Measurements from ENCODE around the gene SPRED2.

SPRED2 gene

DNA sequence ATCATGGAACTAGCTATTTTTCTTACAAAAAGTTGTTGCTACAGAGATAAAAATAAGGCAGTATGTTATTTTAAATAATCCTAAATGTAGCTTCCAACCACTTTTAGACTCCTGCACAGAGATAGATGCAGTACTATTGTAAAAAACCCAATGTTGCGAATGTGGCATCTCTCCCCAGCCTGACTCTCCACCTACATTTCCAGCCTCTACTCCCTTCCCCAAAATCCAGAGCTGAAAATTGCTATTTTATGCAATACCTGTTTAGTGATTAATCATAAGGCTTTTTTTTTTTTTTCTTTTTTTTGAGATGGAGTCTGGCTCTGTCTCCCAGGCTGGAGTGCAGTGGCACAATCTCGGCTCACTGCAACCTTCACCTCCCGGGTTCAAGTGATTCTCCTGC lies 39.4 kb downstream of the SPRED2 start:
- H3K4me2 ChIP-seq (ENCODE audit: low read length), result peak overlapping the region; percentile 89
- H3K36me3 ChIP-seq (replicated peaks; ENCODE audit: low read depth, low read length), result no peaks in the 10 kb centered on the region
- peaks cover 6% of the 10 kb centered on the region; the same call in 1 of the 2 replicates for H4K20me1 ChIP-seq (ENCODE audit: insufficient read depth, low read length)
- H3K27ac ChIP-seq (ENCODE audit: low read length), result peak overlapping the region; percentile 15
- peak overlapping the region; percentile 6; the same call in 1 of the 2 replicates for H3K9ac ChIP-seq (ENCODE audit: low read length)
- no peak overlapping the region for H2AFZ ChIP-seq (ENCODE audit: low read depth, low read length)
- TF ChIP-seq EZH2phosphoT487 (IDR thresholded peaks at IDR 0.05; ENCODE audit: low read depth), result no peak
- TF ChIP-seq, protein P1, sequence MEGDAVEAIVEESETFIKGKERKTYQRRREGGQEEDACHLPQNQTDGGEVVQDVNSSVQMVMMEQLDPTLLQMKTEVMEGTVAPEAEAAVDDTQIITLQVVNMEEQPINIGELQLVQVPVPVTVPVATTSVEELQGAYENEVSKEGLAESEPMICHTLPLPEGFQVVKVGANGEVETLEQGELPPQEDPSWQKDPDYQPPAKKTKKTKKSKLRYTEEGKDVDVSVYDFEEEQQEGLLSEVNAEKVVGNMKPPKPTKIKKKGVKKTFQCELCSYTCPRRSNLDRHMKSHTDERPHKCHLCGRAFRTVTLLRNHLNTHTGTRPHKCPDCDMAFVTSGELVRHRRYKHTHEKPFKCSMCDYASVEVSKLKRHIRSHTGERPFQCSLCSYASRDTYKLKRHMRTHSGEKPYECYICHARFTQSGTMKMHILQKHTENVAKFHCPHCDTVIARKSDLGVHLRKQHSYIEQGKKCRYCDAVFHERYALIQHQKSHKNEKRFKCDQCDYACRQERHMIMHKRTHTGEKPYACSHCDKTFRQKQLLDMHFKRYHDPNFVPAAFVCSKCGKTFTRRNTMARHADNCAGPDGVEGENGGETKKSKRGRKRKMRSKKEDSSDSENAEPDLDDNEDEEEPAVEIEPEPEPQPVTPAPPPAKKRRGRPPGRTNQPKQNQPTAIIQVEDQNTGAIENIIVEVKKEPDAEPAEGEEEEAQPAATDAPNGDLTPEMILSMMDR (IDR thresholded peaks at IDR 0.05; ENCODE audit: low read depth, low read length), result no peak
- no peak overlapping the region for H3K4me3 ChIP-seq (ENCODE audit: low read length)
- peaks cover 97% of the 10 kb centered on the region for H3K4me1 ChIP-seq (ENCODE audit: low read length)
- H3K9me3 ChIP-seq (ENCODE audit: insufficient read depth, low read length), result no peaks in the 10 kb centered on the region
- peaks cover 94% of the 10 kb centered on the region for H3K79me2 ChIP-seq (ENCODE audit: low read length)
- H3K27me3 ChIP-seq (ENCODE audit: low read depth, low read length), result no peaks in the 10 kb centered on the region

DNA sequence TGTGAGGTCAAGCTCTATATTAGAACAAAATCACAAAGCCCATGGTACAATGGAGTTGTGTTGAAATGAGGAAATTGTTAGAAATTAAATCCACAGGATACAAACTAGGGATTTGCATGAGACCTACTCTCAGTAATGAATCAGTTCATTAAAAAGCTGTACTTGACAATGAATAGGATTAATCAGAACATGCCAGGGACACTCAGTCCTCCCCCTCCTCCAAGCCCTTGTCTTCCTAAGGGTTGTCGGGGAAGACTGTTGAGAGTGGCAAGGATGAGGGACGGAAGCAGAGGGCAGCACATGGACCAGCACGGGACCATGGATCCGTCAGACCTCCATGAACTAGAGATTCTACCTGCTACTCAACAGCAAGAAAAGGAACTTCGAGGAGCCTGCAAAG lies 39.8 kb downstream of the SPRED2 start:
- Histone ChIP-seq H2AFZ (ENCODE audit: low read depth, low read length) (no peak overlapping the region), H3K4me1 (ENCODE audit: low read length) (peaks cover 97% of the 10 kb centered on the region), H3K9me3 (ENCODE audit: insufficient read depth, low read length) (no peaks in the 10 kb centered on the region), H3K27me3 (ENCODE audit: low read depth, low read length) (no peaks in the 10 kb centered on the region), H3K9ac (ENCODE audit: low read length) (peak overlapping the region; percentile 6; the same call in 1 of the 2 replicates), H3K36me3 (replicated peaks; ENCODE audit: low read depth, low read length) (no peaks in the 10 kb centered on the region), H4K20me1 (ENCODE audit: insufficient read depth, low read length) (peaks cover 6% of the 10 kb centered on the region; the same call in 1 of the 2 replicates), H3K4me3 (ENCODE audit: low read length) (no peak overlapping the region), H3K27ac (ENCODE audit: low read length) (peak overlapping the region; percentile 15), H3K79me2 (ENCODE audit: low read length) (peaks cover 89% of the 10 kb centered on the region), H3K4me2 (ENCODE audit: low read length) (peak overlapping the region; percentile 89)
- TF ChIP-seq EZH2phosphoT487 (IDR thresholded peaks at IDR 0.05; ENCODE audit: low read depth), result no peak
- TF ChIP-seq, protein P1 (IDR thresholded peaks at IDR 0.05; ENCODE audit: low read depth, low read length), result no peak

DNA sequence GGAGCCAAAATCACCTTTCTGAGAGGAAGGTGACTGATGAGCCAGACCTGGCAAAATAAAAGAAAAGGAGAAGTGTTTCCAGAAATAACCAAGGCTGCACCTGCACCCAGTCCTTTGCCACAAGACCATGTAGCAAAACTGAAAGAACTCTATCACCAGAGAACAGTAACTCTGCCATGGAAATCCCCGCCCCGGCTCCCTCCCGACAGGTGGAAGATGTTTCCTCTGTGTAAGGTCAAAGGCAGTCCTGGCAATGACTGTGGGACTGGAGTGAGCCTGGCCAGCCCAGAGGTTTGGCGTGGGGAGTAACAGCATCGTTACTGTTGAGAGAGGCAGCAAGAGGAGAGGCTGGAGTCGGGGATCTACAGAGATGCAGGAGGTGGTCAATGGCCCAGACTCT lies 42.3 kb downstream of the SPRED2 start:
- Histone ChIP-seq H3K79me2 (ENCODE audit: low read length) (peaks cover 85% of the 10 kb centered on the region), H2AFZ (ENCODE audit: low read depth, low read length) (no peak overlapping the region), H3K4me1 (ENCODE audit: low read length) (peaks cover 92% of the 10 kb centered on the region), H3K9me3 (ENCODE audit: insufficient read depth, low read length) (no peaks in the 10 kb centered on the region), H3K4me3 (ENCODE audit: low read length) (peak overlapping the region; percentile 67), H3K36me3 (replicated peaks; ENCODE audit: low read depth, low read length) (peaks cover 2% of the 10 kb centered on the region), H3K9ac (ENCODE audit: low read length) (peak overlapping the region; percentile 74), H3K27me3 (ENCODE audit: low read depth, low read length) (no peaks in the 10 kb centered on the region), H3K4me2 (ENCODE audit: low read length) (peak overlapping the region; percentile 89), H4K20me1 (ENCODE audit: insufficient read depth, low read length) (peaks cover 6% of the 10 kb centered on the region; the same call in 1 of the 2 replicates), H3K27ac (ENCODE audit: low read length) (peak overlapping the region; percentile 97)
- no peak for TF ChIP-seq EZH2phosphoT487 (IDR thresholded peaks at IDR 0.05; ENCODE audit: low read depth)
- TF ChIP-seq, protein P1 (IDR thresholded peaks at IDR 0.05; ENCODE audit: low read depth, low read length), result no peak

DNA sequence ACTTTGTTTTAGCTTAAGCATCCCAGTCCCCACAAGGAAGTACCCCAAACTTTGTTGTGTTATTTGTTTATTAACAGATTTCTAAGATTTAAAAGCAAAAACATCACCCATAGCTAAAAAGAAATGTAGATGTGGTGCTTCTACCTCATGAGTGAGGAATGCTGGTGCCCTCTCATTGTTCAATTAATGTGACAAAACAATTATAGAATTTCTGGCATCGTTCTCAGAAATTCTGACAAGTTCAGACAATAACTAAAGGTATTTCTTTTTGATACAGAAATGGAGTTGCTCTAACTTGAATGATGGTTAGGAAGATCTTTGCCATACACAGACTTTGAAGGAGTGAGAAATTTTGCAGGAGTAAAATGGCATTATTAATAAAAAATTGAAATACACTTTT lies 42.9 kb downstream of the SPRED2 start:
- H3K9ac ChIP-seq (ENCODE audit: low read length), result peak overlapping the region; percentile 70
- peaks cover 83% of the 10 kb centered on the region for H3K79me2 ChIP-seq (ENCODE audit: low read length)
- TF ChIP-seq, protein P1 (IDR thresholded peaks at IDR 0.05; ENCODE audit: low read depth, low read length), result no peak
- TF ChIP-seq EZH2phosphoT487 (IDR thresholded peaks at IDR 0.05; ENCODE audit: low read depth), result no peak
- H3K4me3 ChIP-seq (ENCODE audit: low read length), result peak overlapping the region; percentile 67
- H3K27ac ChIP-seq (ENCODE audit: low read length), result peak overlapping the region; percentile 97
- no peaks in the 10 kb centered on the region for H3K27me3 ChIP-seq (ENCODE audit: low read depth, low read length)
- H3K4me1 ChIP-seq (ENCODE audit: low read length), result peaks cover 92% of the 10 kb centered on the region
- no peak overlapping the region for H2AFZ ChIP-seq (ENCODE audit: low read depth, low read length)
- H3K4me2 ChIP-seq (ENCODE audit: low read length), result peak overlapping the region; percentile 89
- H4K20me1 ChIP-seq (ENCODE audit: insufficient read depth, low read length), result peaks cover 4% of the 10 kb centered on the region; the same call in 1 of the 2 replicates
- H3K9me3 ChIP-seq (ENCODE audit: insufficient read depth, low read length), result no peaks in the 10 kb centered on the region
- H3K36me3 ChIP-seq (replicated peaks; ENCODE audit: low read depth, low read length), result peaks cover 2% of the 10 kb centered on the region
